ENCODE data around the gene CLCA2. TPM values are rescaled to one million over a fixed set of nuclear protein-coding genes. Genes with fewer than 3 reads are reported as not detected.

CLCA2 gene
- not detected for total RNA-seq

GRCh38 chr1:86423873-86424272 lies at the start of gene CLCA2:
CLCA2 (plus strand) TSS chr1:86424171; CDS start chr1:86424248, 77 bp downstream.

DNA sequence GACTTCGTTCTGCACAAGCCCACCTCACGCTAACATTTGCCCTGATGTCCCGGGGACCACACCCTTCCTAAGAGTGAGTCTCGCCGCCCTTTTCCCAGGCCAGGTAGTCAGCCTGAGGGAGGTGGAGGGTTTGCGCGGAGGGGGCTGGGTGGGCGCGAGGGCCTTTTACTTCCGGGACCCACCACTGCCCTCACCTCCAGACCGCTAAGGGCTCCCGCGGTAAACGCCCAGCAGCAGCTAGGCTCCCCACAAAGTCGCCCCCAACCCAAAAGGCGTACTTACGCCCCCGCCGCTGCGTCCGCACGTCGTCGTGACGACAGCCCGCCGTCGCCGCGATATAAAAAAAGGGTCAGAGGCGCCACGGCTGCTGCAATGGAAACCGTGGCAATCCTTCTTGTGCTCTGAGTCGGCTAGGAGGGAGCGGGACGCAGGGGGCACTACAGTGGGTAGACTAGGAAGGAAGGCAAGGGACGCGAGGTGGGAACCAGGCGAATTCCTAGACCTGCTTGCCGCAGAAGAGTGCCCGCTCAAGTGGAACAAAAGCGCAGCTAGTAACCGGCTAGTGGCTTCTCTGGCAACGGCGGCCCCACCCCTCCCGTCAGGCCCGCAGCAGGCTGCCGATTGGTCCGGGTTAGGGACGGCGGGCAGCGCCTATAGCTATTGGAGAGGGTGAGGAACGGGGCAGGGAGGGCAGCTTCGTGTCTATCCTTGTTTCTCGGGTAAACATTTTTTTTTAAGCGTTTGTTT lies 28.0 kb upstream of the CLCA2 start, which contains the start of gene ODF2L:
TSS of gene ODF2L (minus strand) at position 573 of the 747 bp plus-strand sequence. CDS start 9,296 bp downstream, outside the sequence.

GRCh38 chr1:86468501-86468977 lies 44.6 kb downstream of the CLCA2 start, which contains the start of gene CLCA1:
CLCA1 (plus strand) TSS chr1:86468927; CDS start chr1:86468972, 45 bp downstream.

Other genes with a start within 250 kb of the CLCA2 start
- 29.7 TPM for gene ODF2L, start 27.8 kb upstream of the CLCA2 start, total RNA-seq
- gene CLCA1, start 44.8 kb downstream of the CLCA2 start, total RNA-seq: not detected
- gene CLCA4, start 122.9 kb downstream of the CLCA2 start, total RNA-seq: not detected

Data from metanephros (tissue), 1 donor.